HS-5 (cell line): ENCODE measurements around the gene DIPK1C.

ENCODE experiments used
- DNase-seq: peaks from one replicate; pipeline ENCODE4 v3.0.0-alpha.2; 2012; ENCODE audit warnings: low read depth

The DIPK1C gene

DNA sequence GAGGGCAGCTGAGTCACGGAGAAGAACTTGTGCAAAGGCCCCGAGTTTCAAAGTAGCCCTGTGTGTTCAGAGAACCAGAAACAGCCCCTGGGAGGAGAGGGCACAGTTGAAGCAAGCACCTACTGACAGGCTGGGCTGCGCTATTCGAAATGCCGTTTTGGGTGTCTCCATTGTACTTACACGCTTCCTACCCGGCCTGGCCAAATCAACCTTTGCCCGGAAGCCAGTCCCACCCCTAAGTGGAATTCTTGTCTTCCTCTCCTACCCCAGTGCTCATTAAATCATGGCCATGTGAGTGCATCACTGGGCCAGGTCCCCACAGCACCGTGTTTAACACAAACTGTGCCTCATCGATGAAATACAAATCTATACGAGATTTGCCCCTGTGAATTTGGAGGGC, 6.0 kb downstream of the DIPK1C start:
- no peak for DNase-seq

GRCh38 chr18:74450626-74451025, 6.5 kb downstream of the DIPK1C start:
- no peak for DNase-seq

GRCh38 chr18:74447404-74448152, 9.5 kb downstream of the DIPK1C start:
- no peak for DNase-seq

DNA sequence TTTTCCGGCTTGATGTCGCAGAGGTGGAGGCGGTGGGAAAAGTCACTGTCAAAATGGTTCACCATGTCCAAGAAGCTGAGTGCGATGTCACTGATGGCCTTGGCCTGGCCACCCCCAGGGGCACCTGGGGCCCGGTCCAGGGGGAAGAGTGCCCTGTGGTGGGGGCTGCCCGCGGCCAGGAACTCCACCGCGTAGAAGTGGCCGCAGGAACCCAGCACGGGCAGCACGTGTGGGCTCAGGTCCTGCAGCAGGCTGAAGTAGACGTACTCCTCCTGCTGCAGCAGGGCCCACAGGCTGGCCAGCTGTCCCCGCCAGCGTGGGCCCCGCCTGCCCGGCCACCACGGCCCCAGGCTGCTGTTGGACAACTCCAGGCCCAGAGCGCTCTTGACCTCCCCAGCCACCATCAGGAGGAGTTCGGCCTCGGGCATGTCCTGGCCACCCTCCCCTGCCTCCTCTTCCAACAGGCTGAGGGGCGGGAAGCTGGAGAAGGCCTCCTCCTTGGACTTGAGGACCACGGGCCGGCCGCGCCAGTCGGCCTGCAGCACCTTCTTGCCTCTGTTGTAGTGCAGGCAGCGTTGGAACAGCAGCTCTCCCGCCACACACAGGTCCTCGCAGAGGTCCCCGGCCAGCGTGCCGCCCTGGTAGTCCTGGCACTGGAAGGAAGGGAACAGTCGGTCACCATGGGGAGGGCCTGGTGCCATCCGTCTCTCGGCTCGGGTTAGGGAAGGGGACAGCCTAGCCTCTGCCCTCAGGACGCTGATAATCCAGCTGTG, 10.3 kb downstream of the DIPK1C start:
- DNase-seq: no peak

- no peak for DNase-seq
These were observed 10.9 kb downstream of the DIPK1C start for GRCh38 chr18:74446178-74446577.

DNA sequence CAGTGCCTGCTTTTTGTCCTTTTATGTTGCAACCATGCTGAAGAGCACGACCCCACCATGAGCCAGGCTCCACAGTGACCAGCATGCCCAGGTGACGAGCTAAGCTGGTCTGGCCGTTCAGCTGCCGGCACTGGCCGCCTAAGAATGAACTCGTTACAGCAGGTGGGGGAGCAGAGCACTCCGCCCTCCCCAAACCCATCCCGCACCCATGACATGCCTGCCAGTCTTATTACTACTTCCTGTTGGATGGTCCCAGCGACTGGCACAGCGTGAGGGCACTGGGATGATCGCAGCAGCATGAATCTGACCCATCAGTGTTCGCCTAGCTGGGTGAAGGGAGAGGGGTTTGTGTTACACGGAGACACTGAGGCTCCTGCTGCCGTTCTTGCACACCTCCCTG, 11.5 kb downstream of the DIPK1C start:
- DNase-seq: no peak

GRCh38 chr18:74444104-74444503, 13.0 kb downstream of the DIPK1C start:
- DNase-seq: no peak

DNA sequence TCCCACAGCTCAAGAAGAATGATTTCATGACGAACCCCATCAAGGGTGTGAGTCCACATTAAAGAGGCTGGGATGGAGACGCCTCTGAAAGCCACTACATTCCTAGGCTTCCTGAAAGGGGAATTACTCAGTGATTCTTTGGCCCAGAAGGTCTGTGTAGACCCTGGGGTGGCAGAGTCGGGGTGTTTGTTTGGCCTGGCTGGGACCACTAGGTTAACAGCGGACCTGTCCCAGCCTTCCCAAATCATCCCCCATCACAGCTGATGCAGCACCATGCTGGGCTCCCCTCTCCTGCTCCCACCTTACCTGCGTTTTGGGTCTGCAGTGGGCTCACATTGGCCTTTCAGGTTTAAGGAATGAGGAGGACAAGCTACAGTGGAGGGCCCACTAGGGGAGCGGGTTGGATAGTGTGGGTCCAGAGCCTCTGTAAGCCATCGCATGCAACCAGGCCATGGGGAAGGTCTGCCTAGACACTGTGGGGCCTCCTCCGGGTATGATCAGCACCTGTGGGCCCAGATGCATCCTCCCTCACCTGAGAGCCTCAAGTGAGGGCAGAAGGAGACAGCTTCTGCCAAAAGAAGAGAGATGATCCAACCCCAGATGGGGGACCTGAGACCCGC, 16.2 kb downstream of the DIPK1C start:
- no peak for DNase-seq

DNA sequence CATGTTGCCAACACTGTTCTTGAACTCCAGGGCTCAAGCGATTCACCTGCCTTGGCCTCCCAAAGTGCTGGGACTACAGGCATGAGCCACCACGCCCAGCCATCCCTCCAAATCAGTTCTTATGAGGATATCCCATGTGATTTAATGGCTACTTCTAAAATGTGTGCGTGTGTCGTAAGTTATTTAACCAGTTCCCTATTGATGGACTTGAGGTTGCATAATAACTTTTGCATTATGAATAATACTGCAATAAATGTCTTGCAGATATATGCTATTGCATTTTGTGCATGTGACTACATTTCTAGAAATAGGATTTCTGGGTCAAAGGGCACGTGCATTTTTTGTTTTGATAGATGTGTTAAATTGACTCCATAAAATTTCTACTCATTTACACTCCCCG, 19.0 kb downstream of the DIPK1C start:
- no peak for DNase-seq

DNA sequence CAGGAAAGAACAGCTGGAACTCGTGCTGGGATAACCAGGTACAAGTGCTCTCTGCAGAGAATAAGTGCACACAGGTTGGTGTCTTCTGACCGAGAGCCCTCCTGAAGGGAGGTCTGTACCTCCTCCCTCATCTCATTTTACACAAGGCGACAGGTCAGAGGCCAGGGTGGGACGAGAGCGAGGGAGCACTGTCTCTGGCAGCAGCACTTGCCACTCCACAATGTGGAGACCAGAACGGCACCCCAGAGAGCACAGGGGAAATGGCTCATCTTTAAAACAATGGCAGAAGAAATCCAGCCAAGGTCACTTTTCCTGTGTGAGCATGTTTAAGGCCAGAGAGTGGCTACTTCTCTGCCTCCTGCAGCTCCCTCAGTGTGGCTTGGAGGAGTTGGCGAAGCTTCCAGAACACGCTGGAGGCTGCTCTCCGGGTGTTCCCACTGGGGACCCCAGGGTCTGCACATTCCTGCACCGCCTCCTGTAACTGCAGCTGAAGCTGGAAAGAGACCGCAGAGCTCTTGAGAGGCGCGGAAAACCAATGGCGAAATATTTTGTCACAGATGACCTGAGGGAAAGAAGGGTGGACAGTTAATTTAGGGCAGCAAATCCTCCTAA, 20.8 kb downstream of the DIPK1C start:
- no peak for DNase-seq

GRCh38 chr18:74435740-74436139, 21.4 kb downstream of the DIPK1C start:
- DNase-seq: no peak

- no peak for DNase-seq
These were observed 22.6 kb downstream of the DIPK1C start for GRCh38 chr18:74434466-74434865.

GRCh38 chr18:74430806-74431571, 26.1 kb downstream of the DIPK1C start:
- DNase-seq: no peak

DNA sequence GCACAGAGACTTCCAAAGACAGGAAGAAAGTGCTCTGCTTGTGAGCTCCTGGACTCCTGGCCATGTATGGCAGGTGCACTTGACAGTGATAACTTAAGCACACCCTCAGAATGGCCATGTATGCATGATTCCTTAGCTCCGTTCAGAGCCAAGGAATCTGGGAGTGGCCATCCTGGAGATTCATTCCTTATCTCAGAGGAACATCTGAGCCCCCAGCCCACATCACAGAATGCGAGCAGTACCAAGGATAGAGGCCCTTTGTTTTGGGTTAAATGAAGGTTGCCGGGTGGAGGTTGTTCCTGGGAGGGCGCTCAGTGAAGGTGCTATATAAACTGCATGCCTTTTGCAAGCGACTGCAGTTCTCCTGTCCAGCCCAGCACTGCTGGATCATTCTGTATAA, 26.9 kb downstream of the DIPK1C start:
- no peak for DNase-seq

DNA sequence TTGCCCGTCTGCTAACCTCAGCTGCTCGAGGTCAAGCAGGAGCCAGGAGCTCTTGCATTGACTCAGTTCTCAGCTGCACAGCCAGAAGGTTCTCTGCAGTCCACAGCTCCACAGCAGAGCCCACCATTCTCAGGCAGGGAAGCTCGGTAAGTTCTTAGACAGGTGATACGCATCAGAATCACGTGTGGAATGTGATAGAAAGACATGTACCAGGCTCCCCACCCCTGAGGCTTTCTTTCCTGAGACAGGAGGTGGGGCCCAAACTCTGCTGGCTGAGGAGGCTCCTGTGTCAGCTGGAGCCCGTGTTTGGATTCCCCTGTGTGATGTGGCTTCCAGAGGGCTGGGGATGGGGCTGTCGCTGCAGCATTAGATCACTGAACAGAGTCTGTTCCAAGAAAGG, 28.0 kb downstream of the DIPK1C start:
- no peak for DNase-seq

- no peak for DNase-seq
These were observed 29.5 kb downstream of the DIPK1C start for GRCh38 chr18:74427442-74428112.

- DNase-seq: no peak
These were observed 31.2 kb downstream of the DIPK1C start for GRCh38 chr18:74425876-74426275.

DNA sequence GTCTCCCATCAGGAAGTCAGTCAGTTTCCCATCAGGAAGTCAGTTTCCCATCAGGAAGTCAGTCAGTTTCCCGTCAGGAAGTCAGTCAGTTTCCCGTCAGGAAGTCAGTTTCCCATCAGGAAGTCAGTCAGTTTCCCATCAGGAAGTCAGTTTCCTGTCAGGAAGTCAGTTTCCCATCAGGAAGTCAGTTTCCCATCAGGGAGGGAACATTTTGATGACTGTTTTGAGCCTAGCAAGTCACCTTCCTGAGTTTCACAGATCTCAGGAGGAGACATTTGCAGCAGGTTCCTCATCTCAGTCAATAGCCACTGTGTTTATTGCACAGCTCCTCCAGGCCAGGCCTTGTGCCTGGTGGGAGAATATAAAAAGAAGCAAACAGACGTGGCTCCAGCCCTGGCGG, 31.9 kb downstream of the DIPK1C start:
- DNase-seq: no peak

DNA sequence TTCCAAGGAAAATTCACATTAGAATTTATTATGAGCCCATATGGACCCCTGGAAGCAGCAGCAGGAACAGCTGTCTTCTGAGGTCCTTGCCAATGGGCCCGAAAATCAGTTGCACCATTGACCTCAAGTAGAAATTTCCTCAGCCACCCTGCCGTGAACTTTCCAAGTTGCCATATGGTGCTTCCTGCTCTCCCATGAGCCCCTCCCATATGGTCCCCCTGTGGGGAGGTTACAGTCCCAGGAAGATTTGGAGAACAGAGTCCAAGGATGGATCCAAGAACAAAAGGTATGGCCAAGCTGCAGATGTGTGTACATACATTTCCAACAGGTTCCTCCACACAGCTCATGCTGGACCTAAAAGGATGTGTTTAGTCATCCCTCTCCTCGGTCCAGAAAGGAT, 34.6 kb downstream of the DIPK1C start:
- no peak for DNase-seq

- DNase-seq: no peak
These were observed 36.2 kb downstream of the DIPK1C start for GRCh38 chr18:74420926-74421325.

DNA sequence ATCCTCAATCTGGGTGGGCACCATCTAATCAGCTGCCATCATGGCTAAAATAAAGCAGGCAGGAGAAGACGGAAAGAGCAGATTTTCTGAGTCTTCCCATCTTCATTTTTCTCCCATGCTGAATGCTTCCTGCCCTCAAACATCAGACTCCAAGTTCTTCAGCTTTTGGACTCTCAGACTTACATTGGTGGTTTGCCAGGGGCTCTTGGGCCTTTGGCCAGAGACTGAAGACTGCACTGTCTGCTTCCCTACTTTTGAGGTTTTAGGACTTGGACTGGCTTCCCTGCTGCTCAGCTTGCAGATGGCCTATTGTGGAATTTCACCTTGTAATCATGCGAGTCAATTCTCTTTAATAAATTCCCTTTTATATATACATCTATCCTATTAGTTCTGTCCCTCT, 36.6 kb downstream of the DIPK1C start:
- DNase-seq: no peak
